ENCODE measurements around the gene GRIA3.
A peak's percentile ranks its signal among the peaks of the same experiment; 100 is the strongest.

The GRIA3 gene

DNA sequence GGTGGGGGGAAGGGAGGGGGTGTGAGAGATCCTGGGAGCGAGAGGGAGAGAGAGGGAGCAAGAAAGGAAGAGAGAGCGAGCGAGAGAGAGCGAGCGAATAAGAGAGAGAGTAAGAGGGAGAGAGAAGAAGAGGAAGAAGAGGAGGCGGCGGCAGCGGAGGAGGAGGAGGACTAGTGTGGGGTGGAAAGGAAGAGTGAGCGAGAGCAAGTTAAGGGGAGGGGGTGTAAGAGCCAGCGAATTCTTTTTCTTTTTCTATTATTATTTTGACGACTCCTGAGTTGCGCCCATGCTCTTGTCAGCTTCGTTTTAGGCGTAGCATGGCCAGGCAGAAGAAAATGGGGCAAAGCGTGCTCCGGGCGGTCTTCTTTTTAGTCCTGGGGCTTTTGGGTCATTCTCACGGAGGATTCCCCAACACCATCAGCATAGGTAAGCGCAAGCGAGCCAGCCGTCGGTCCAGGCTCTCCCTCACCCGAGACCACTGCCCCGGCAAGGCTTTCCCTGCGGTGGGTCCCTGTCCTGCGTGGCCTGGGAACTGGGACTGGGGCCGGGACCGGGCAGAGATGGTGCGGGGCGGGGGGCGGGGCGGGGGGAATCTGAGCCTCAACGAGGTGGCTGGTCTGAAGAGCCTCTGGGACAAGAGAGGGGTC lies at the start of gene GRIA3:
TSS of gene GRIA3 (plus strand) at position 60 of the 647 bp plus-strand sequence. CDS start at position 318, 258 bp downstream.
- H3K9ac ChIP-seq (ENCODE audit: low read depth, low read length): peak within 1 kb of the TSS; percentile 84; the same call in 1 of the 2 replicates

GRCh38 chrX:123138473-123138872 lies 45.6 kb upstream of the GRIA3 start:
- H3K9ac ChIP-seq (ENCODE audit: low read depth, low read length): no peak overlapping the region
- H3K4me1 ChIP-seq (ENCODE audit: insufficient read depth, low read length): peaks cover 10% of the 10 kb centered on the region; the same call in 1 of the 2 replicates
- H3K36me3 ChIP-seq (ENCODE audit: insufficient read depth, low read length): no peaks in the 10 kb centered on the region
- no peaks in the 10 kb centered on the region for H3K9me3 ChIP-seq (ENCODE audit: control insufficient read depth, insufficient read depth, low read length)

More for the DNA sequence above, at the start of gene GRIA3:
- Histone ChIP-seq H3K9me3 (ENCODE audit: control insufficient read depth, insufficient read depth, low read length) (no peaks in the 10 kb centered on the region), H3K4me1 (ENCODE audit: insufficient read depth, low read length) (peaks cover 4% of the 10 kb centered on the region; the same call in 1 of the 2 replicates), H3K36me3 (ENCODE audit: insufficient read depth, low read length) (no peaks in the 10 kb centered on the region)

GRCh38 chrX:123140454-123140853 lies 43.6 kb upstream of the GRIA3 start:
- no peaks in the 10 kb centered on the region for H3K36me3 ChIP-seq (ENCODE audit: insufficient read depth, low read length)

GRCh38 chrX:123140904-123141303 lies 43.2 kb upstream of the GRIA3 start:
- H3K36me3 ChIP-seq (ENCODE audit: insufficient read depth, low read length): no peaks in the 10 kb centered on the region
- no peak overlapping the region for H3K9ac ChIP-seq (ENCODE audit: low read depth, low read length)
- no peaks in the 10 kb centered on the region for H3K9me3 ChIP-seq (ENCODE audit: control insufficient read depth, insufficient read depth, low read length)
- peaks cover 10% of the 10 kb centered on the region; the same call in 1 of the 2 replicates for H3K4me1 ChIP-seq (ENCODE audit: insufficient read depth, low read length)

More at GRCh38 chrX:123140454-123140853, 43.6 kb upstream of the GRIA3 start:
- Histone ChIP-seq H3K4me1 (ENCODE audit: insufficient read depth, low read length) (peaks cover 10% of the 10 kb centered on the region; the same call in 1 of the 2 replicates), H3K9me3 (ENCODE audit: control insufficient read depth, insufficient read depth, low read length) (no peaks in the 10 kb centered on the region), H3K9ac (ENCODE audit: low read depth, low read length) (no peak overlapping the region)

DNA sequence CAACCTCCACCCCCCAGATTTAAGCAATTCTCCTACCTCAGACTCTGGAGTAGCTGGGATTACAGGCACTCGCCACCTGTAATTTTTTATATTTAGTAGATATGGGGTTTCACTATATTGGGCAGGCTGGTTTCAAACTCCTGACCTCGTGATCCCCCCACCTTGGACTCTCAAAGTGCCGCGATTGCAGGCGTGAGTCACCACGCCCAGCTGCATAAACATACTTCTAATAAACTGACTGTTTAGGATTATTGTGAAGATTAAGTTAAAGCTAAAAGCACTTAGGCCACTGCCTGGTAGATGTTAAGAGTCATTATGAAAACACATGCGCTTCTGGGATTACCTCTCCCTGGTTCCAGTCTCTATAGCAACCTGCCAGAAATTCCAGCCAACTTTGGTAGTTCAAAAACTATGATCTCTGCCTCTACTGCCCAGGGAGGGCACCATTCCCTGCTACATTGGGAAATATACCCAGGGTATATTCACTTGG lies 30.2 kb upstream of the GRIA3 start:
- H3K9me3 ChIP-seq (ENCODE audit: control insufficient read depth, insufficient read depth, low read length): no peaks in the 10 kb centered on the region

DNA sequence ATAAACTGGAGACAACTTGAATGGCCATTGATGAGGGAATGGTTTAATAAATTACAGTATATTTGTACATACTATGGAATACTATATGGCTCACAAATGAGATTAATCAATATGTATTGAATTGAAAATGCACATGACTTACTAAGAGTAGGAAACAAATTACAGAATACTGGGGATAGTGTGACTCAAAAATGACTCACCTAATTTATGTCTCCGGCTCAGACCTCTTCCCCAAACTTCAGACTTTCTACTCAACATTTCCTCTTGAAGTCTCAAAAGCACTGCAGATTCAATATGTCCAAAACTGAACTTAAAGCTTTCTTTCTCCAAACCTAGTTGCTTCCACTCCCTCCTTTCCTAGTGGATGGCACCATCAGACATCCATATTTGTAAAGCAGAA lies 28.8 kb upstream of the GRIA3 start:
- no peak overlapping the region for H3K9ac ChIP-seq (ENCODE audit: low read depth, low read length)
- H3K36me3 ChIP-seq (ENCODE audit: insufficient read depth, low read length): no peaks in the 10 kb centered on the region
- H3K9me3 ChIP-seq (ENCODE audit: control insufficient read depth, insufficient read depth, low read length): no peaks in the 10 kb centered on the region
- no peaks in the 10 kb centered on the region for H3K4me1 ChIP-seq (ENCODE audit: insufficient read depth, low read length)

More for the DNA sequence above, 30.2 kb upstream of the GRIA3 start:
- no peaks in the 10 kb centered on the region for H3K36me3 ChIP-seq (ENCODE audit: insufficient read depth, low read length)
- H3K9ac ChIP-seq (ENCODE audit: low read depth, low read length): no peak overlapping the region
- no peaks in the 10 kb centered on the region for H3K4me1 ChIP-seq (ENCODE audit: insufficient read depth, low read length)

- 0 out of 2 replicates have a peak, but pooled peaks cover 4% of the 10 kb centered on the region for H3K9me3 ChIP-seq (ENCODE audit: control insufficient read depth, insufficient read depth, low read length)
- H3K9ac ChIP-seq (ENCODE audit: low read depth, low read length): no peak overlapping the region
- H3K4me1 ChIP-seq (ENCODE audit: insufficient read depth, low read length): no peaks in the 10 kb centered on the region
- no peaks in the 10 kb centered on the region for H3K36me3 ChIP-seq (ENCODE audit: insufficient read depth, low read length)
These were observed 26.5 kb upstream of the GRIA3 start for GRCh38 chrX:123157586-123157985.

DNA sequence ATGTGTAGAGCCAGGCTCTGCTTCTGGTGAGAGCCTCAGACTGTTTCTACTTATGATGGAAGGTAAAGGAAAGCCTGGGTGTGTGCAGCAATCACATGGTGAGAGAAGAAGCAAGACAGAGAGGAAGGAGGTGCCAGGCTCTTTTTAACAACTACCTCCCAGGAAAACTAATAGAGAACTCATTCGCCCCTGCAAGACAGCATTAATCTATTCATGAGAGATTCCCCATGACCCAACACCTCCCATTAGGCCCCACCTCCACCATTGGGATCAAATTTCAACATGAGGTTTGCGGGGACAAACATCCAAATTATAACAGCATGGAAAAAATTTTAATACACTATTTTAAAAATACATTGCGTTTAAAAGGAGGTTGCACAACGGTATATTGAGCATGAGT lies 24.7 kb upstream of the GRIA3 start:
- peaks cover 4% of the 10 kb centered on the region; the same call in 1 of the 2 replicates for H3K9me3 ChIP-seq (ENCODE audit: control insufficient read depth, insufficient read depth, low read length)
- H3K9ac ChIP-seq (ENCODE audit: low read depth, low read length): no peak overlapping the region
- H3K4me1 ChIP-seq (ENCODE audit: insufficient read depth, low read length): no peaks in the 10 kb centered on the region
- H3K36me3 ChIP-seq (ENCODE audit: insufficient read depth, low read length): no peaks in the 10 kb centered on the region

- Histone ChIP-seq H3K9me3 (ENCODE audit: control insufficient read depth, insufficient read depth, low read length) (no peaks in the 10 kb centered on the region; the same call in 1 of the 2 replicates), H3K4me1 (ENCODE audit: insufficient read depth, low read length) (no peaks in the 10 kb centered on the region), H3K9ac (ENCODE audit: low read depth, low read length) (no peak overlapping the region), H3K36me3 (ENCODE audit: insufficient read depth, low read length) (no peaks in the 10 kb centered on the region)
These were observed 16.5 kb upstream of the GRIA3 start for GRCh38 chrX:123167621-123168020.

GRCh38 chrX:123169247-123169901 lies 14.7 kb upstream of the GRIA3 start:
- Histone ChIP-seq H3K9me3 (ENCODE audit: control insufficient read depth, insufficient read depth, low read length) (no peaks in the 10 kb centered on the region), H3K36me3 (ENCODE audit: insufficient read depth, low read length) (no peaks in the 10 kb centered on the region)

DNA sequence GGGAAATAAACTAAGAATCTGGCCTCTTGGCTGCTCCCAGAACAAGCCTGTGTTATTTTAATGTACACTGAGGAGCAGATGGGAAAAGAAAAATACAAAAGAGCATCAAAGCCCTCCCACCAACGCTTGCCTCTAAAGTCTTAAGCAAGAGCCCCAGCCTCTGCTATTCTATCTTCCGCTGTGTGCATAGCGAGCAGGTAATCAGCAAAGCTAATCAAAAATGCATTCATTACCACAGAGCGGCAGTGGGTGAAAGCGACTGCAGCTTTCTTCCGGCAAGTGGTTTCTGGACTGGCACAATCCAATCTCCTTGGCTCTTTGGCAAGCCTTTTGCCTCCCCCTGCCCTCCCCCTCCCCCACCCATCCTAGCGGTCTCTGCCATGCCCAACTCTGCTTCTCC lies 13.5 kb upstream of the GRIA3 start:
- H3K36me3 ChIP-seq (ENCODE audit: insufficient read depth, low read length): no peaks in the 10 kb centered on the region
- no peak overlapping the region for H3K9ac ChIP-seq (ENCODE audit: low read depth, low read length)
- H3K9me3 ChIP-seq (ENCODE audit: control insufficient read depth, insufficient read depth, low read length): no peaks in the 10 kb centered on the region
- H3K4me1 ChIP-seq (ENCODE audit: insufficient read depth, low read length): peaks cover 5% of the 10 kb centered on the region

More at GRCh38 chrX:123169247-123169901, 14.7 kb upstream of the GRIA3 start:
- Histone ChIP-seq H3K9ac (ENCODE audit: low read depth, low read length) (no peak overlapping the region), H3K4me1 (ENCODE audit: insufficient read depth, low read length) (no peaks in the 10 kb centered on the region)

DNA sequence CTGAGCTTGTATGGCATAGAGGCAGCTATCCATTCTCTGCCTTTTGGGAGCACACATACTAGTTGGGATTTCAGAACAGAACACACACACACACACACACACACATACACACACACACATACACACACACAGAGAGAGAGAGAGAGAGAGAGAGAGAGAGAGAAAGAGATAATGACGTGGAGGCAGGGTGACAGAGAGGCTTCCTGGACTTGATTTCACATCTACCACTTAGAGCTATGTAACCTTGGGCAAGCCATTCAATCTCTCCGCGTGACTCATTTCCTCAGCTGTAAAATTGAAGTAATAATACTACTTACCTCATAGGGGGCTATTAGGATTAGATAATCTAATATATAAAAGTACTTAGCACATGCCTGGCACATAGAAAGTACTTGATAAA lies 12.3 kb upstream of the GRIA3 start:
- Histone ChIP-seq H3K9ac (ENCODE audit: low read depth, low read length) (no peak overlapping the region), H3K4me1 (ENCODE audit: insufficient read depth, low read length) (peaks cover 9% of the 10 kb centered on the region), H3K9me3 (ENCODE audit: control insufficient read depth, insufficient read depth, low read length) (no peaks in the 10 kb centered on the region), H3K36me3 (ENCODE audit: insufficient read depth, low read length) (no peaks in the 10 kb centered on the region)

- Histone ChIP-seq H3K9me3 (ENCODE audit: control insufficient read depth, insufficient read depth, low read length) (no peaks in the 10 kb centered on the region), H3K36me3 (ENCODE audit: insufficient read depth, low read length) (no peaks in the 10 kb centered on the region), H3K4me1 (ENCODE audit: insufficient read depth, low read length) (peaks cover 9% of the 10 kb centered on the region), H3K9ac (ENCODE audit: low read depth, low read length) (no peak overlapping the region)
These were observed 11.2 kb upstream of the GRIA3 start for GRCh38 chrX:123172869-123173268.

- Histone ChIP-seq H3K36me3 (ENCODE audit: insufficient read depth, low read length) (no peaks in the 10 kb centered on the region), H3K4me1 (ENCODE audit: insufficient read depth, low read length) (peaks cover 9% of the 10 kb centered on the region), H3K9ac (ENCODE audit: low read depth, low read length) (no peak overlapping the region)
These were observed 10.2 kb upstream of the GRIA3 start for GRCh38 chrX:123173833-123174232.

More at GRCh38 chrX:123173833-123174232, 10.2 kb upstream of the GRIA3 start:
- no peaks in the 10 kb centered on the region for H3K9me3 ChIP-seq (ENCODE audit: control insufficient read depth, insufficient read depth, low read length)
